Measurements from ENCODE around the gene ANO2.
"Not testable (repeated sequence)": the region's sequence is repeated elsewhere in the genome, so short reads cannot be mapped to it uniquely, and the experiment has no call there.

Gene ANO2

GRCh38 chr12:5914387-5915149 lies 30.5 kb downstream of the ANO2 start:
- no peak for DNase-seq

- no peak for DNase-seq
Measured at GRCh38 chr12:5913387-5913786, 31.7 kb downstream of the ANO2 start.

- no peak for DNase-seq
Measured at GRCh38 chr12:5912437-5913334, 32.4 kb downstream of the ANO2 start.

DNA sequence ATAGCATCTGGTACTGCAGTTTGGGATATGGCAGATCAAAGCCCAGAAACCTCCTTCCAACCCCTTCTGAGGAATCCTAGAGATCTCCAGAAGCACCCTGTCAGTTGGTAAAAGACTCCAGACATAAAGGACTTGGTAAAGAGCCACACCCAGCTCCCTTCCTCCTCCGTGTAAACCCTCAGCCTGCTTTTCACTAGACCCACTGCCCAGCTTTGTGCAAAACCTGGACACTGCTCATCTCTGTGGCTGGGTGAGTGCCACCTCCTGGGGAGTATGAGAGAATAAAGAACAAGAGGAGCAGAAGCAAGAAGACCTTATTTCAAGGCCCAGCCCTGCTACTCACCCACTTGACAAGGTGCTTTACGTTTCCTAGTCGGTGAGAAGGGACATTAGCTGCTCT lies 33.0 kb downstream of the ANO2 start:
- no peak for DNase-seq

GRCh38 chr12:5910790-5911548 lies 34.1 kb downstream of the ANO2 start:
- DNase-seq: no peak

- DNase-seq: no peak
Measured at GRCh38 chr12:5909560-5909959, 35.5 kb downstream of the ANO2 start.

- no peak for DNase-seq
Measured at GRCh38 chr12:5908251-5908650, 36.8 kb downstream of the ANO2 start.

DNA sequence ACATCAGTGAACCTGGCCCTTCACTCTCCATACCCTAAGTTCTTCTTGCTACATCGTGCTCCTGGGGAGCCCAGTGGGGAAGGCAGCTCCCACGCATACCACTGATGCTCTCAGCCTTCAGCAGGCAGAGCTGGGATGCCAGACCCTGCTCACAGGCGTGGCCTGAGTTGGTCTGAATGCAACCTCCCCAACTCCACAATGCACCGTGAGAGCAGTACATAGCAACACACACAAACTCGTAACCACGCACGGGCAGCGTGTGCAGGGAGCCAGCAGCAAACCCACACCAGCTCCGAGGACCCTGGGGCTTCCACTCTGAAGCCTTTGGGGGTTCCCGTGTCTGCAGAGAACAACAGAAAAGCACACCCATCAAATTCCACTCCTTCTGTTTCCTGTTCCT lies 37.3 kb downstream of the ANO2 start:
- no peak for DNase-seq

DNA sequence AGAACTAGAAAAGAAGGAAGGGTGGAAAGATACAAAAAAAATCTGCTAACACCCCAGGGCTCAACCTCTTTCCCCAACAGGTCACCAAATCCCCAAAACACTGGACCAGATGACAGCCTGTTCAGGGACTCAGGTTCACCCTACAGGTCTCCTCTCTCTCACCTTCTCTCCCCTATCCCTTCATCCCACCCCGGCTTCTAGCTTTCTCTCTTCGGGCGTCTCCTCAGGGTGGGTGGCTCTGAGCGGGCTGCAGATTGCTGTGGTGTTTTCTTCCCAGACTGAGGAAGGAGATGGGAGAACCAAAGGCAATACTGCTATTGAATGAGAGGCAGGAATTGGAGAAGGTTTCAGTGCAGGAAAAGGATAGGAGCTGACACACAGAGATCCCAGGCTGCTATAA lies 39.3 kb downstream of the ANO2 start:
- no peak for DNase-seq

DNA sequence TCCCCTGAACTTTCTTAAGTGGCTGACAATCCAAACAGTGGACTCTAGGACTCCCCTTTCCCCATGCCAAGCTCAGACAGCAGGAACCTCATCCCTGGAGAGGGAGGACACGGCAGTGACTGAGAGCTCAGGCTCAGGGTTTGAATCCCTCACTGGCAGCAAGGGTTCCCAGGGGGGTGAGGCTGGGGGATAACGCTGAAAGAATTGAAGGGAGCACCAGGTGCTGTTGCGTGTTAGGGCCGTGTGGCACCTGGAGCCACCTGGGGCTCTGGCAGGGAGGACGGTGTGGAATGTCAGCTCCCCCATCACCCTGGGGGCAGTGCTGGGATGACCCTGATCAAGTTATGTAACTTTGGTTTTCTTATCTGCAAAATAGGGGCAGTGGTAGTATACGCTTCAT lies 40.1 kb downstream of the ANO2 start:
- no peak for DNase-seq

GRCh38 chr12:5904441-5904840 lies 40.6 kb downstream of the ANO2 start:
- DNase-seq: no peak

DNA sequence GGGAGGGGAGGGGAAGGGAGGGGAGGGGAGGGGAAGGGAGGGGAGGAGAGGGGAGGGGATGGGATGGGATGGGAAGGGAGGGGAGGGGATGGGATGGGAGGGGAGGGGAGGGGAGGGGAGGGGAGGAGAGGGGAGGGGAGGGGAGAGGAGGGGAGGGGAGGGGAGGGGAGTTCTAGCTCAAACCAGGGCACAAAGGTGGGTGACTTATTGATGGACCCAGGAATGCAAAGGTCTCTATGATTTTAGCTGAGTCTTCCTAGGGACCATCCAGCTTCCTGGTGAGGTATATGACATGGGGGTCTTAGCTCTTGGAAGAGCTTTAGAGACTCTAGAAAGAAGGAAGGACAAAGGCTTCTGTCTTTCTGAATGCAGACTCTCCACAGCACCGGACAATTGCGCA lies 42.3 kb downstream of the ANO2 start:
- no peak for DNase-seq

GRCh38 chr12:5901416-5901815 lies 43.6 kb downstream of the ANO2 start:
- no peak for DNase-seq

- DNase-seq: no peak
Measured at GRCh38 chr12:5900533-5901205, 44.4 kb downstream of the ANO2 start.

DNA sequence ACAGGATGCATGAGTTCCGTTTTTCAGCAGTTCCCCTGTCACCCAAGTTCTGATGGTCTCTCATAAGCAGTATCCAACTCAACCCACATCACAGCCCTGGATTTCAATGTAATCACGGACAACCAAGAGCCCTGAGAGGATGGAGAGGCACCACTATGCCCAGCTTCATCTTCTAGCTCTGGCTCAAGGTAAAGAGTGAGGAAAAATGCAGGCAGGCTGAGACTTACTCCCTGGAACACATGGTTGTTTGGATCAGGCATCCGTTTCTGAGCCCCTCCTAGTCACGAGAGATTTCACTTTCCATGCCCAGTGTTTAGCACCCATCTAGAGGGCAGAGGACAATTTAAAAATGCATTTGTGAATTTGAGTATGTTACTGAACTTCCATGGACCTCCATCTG lies 45.0 kb downstream of the ANO2 start:
- DNase-seq: no peak

- no peak for DNase-seq
Measured at GRCh38 chr12:5899675-5900074, 45.4 kb downstream of the ANO2 start.

DNA sequence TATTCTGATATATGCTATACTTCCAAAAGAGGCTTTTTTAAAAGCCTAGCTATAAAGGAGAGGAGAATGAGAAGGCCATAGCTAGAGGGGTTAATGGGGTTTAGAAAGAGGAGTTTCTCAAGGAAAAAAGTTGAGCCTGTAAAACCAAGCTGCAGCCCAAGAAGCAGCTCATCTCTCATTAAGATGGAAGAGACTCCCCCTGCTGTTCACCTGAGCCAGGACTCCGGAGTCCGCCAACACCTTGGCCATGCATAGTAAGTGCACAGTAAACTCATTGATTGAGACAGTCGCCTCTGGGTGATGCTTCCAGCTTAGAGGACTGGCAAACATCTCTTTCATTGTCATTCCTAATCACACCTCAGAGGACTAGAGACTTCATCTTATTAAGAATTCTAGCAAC lies 46.2 kb downstream of the ANO2 start:
- no peak for DNase-seq

GRCh38 chr12:5889381-5890047 lies 55.5 kb downstream of the ANO2 start:
- DNase-seq: no peak

GRCh38 chr12:5888816-5889315 lies 56.2 kb downstream of the ANO2 start:
- no peak for DNase-seq

GRCh38 chr12:5887819-5888218 lies 57.2 kb downstream of the ANO2 start:
- DNase-seq: not testable (repeated sequence)

- DNase-seq: no peak
Measured at GRCh38 chr12:5884866-5885265, 60.2 kb downstream of the ANO2 start.

DNA sequence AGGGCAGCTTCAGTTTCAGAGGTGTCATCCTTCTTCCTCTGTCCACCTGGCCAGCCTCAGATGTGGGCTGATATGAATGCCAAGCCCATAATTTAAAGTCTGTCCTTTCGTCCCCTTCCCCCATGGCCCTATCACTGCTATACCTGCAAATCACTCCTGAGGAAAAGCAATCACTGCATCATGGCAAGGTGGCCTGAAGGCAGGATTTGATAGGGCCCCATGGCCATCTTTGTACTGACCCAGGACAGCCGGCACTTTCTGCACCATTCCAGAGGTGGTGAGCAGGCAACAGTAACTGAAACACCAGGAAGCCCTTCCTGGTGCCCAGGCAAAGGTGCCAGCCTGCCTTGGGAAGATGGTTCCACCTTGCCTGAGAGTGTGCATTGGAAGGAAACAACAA lies 60.8 kb downstream of the ANO2 start:
- no peak for DNase-seq
